ENCODE data around the gene SCART1.

- TF ChIP-seq TAF1 (IDR thresholded peaks at IDR 0.05; ENCODE audit: low read depth) = no peak
- no peak for TF ChIP-seq NFIC (IDR thresholded peaks at IDR 0.05)
- no peak for TF ChIP-seq CEBPB (IDR thresholded peaks at IDR 0.05)
Measured at GRCh38 chr10:133405272-133405671, 48.5 kb upstream of the SCART1 start.
